Panc1 (cell line): ENCODE data around the gene ATP2B2.

Experiments used
- CTCF ChIP-seq: fragments of 450-650 bp; IDR thresholded peaks from 2 replicates; pipeline ENCODE4 v1.5.1; 2017; ENCODE audit warnings: mild to moderate bottlenecking
- REST ChIP-seq, 2 experiments: IDR thresholded peaks; 2 replicates each; pipeline ENCODE4 v1.6.1; 2011 to 2012; ENCODE audit warnings: low read depth in 2 of 2, control low read depth in 1 of 2, low read length in 1 of 2, mild to moderate bottlenecking in 1 of 2, moderate library complexity in 1 of 2; ENCODE audit not compliant: insufficient read depth in 1 of 2

GRCh38 chr3:10468613-10469354 lies 36.6 kb downstream of the ATP2B2 start:
- TF ChIP-seq REST (IDR thresholded peaks at IDR 0.05; ENCODE audit: insufficient read depth in 1 of 2, low read depth in 2 of 2, low read length in 1 of 2) = no peak
- no peak for TF ChIP-seq CTCF
